Thyroid gland (tissue), 4 donors: ENCODE measurements around the gene LAMB1. TPM values are rescaled to one million over a fixed set of nuclear protein-coding genes. Genes with fewer than 3 reads are reported as not detected.

Experiments
- DNase-seq, 2 donors: peaks; one replicate each; pipeline ENCODE4 v3.0.0-alpha.2; 2019
- H3K27ac ChIP-seq, 3 donors: fragments of 200-600 bp; sonication (generic); 1 replicate in 2 of 3; 2 replicates in 1 of 3; pipeline ENCODE4 v1.5.1; 2016 to 2019; ENCODE audit warnings: mild to moderate bottlenecking in 1 of 3, moderate library complexity in 1 of 3
- H3K27me3 ChIP-seq: fragments of 200-600 bp; sonication (generic); one replicate; pipeline ENCODE4 v1.5.1; 2019
- H3K36me3 ChIP-seq, 2 donors: fragments of 200-600 bp; sonication (generic); one replicate each; pipeline ENCODE4 v1.5.1; 2016 to 2019
- H3K4me1 ChIP-seq, 2 donors: fragments of 200-600 bp; sonication (generic); one replicate each; pipeline ENCODE4 v1.5.1; 2017 to 2019
- H3K4me3 ChIP-seq, 3 donors: fragments of 200-600 bp; sonication (generic); replicated peaks in 1 of 3; 1 replicate in 2 of 3; 2 replicates in 1 of 3; pipeline ENCODE4 v1.5.1; 2016; ENCODE audit warnings: mild to moderate bottlenecking in 1 of 3
- H3K9me3 ChIP-seq: fragments of 200-600 bp; sonication (generic); one replicate; pipeline ENCODE4 v1.5.1; 2017
- CTCF ChIP-seq, 6 experiments: fragments of 200-600 bp in 3 of 6; fragments of 450-650 bp in 3 of 6; sonication (generic) in 3 of 6; IDR thresholded peaks; one replicate each; pipeline ENCODE4 v1.5.1; 2016 to 2019; ENCODE audit warnings: antibody characterized with exemption in 6 of 6, mild to moderate bottlenecking in 2 of 6, inconsistent platforms in 1 of 6, moderate library complexity in 1 of 6
- POLR2A ChIP-seq, 2 donors: fragments of 450-650 bp; IDR thresholded peaks; one replicate each; pipeline ENCODE4 v1.6.1; 2017; ENCODE audit warnings: antibody characterized with exemption in 2 of 2, mild to moderate bottlenecking in 2 of 2, moderate library complexity in 1 of 2
- WGBS, 2 donors: methylation state at CpG; one replicate each; pipeline ENCODE4 v1.1.5; 2017; 5-methylcytosine and 5-hydroxymethylcytosine counted together
- intact Hi-C: fragments of 100-400 bp; cut with DNase I; formaldehyde crosslinking; loops from one replicate; pipeline ENCODE4 v1.15.1; 2023
- total RNA-seq, 4 donors: library from RNA; depleted of rRNA; stranded (reverse); fragments of >200 nt; gene quantifications; one replicate each; pipeline ENCODE4 v1.2.3, GENCODE V29; 2016

Gene LAMB1
- total RNA-seq, 4 donors from 2014 or later, result 103 to 112 (median 106) TPM

GRCh38 chr7:107933386-107934013, 69.5 kb downstream of the LAMB1 start:
- Histone ChIP-seq H3K27me3 (no peaks in the 10 kb centered on the region), H3K4me3 (no peak overlapping the region), H3K27ac (peak overlapping the region in 1 of 3 donors; percentile 29), H3K9me3 (no peaks in the 10 kb centered on the region), H3K4me1 (peaks cover 0 to 10% of the 10 kb centered on the region in 2 donors), H3K36me3 (peaks cover 16 to 23% of the 10 kb centered on the region in 2 donors)
- no peak for TF ChIP-seq POLR2A (IDR thresholded peaks at IDR 0.05)
- TF ChIP-seq CTCF (IDR thresholded peaks at IDR 0.05), result no peak
- WGBS, 2 donors, result 74 to 76% methylated on average over 6 of the region's 6 CpGs
- intact Hi-C loops, result no loop called here
- no peak for DNase-seq

GRCh38 chr7:107932805-107933204, 70.2 kb downstream of the LAMB1 start:
- intact Hi-C loops, result no loop called here
- H3K27me3 ChIP-seq, result no peaks in the 10 kb centered on the region
- DNase-seq, result no peak
- no peak overlapping the region for H3K4me3 ChIP-seq
- TF ChIP-seq POLR2A (IDR thresholded peaks at IDR 0.05), result no peak
- H3K9me3 ChIP-seq, result no peaks in the 10 kb centered on the region
- H3K27ac ChIP-seq, result no peak overlapping the region
- H3K36me3 ChIP-seq, result peaks cover 16 to 25% of the 10 kb centered on the region in 2 donors
- 52 to 53% methylated on average over 2 of the region's 2 CpGs for WGBS, 2 donors
- H3K4me1 ChIP-seq, result peaks cover 0 to 10% of the 10 kb centered on the region in 2 donors

- peaks cover 16 to 33% of the 10 kb centered on the region in 2 donors for H3K36me3 ChIP-seq
- H3K4me1 ChIP-seq, result peaks cover 0 to 10% of the 10 kb centered on the region in 2 donors
- no peak overlapping the region for H3K27ac ChIP-seq
- no peak for TF ChIP-seq POLR2A (IDR thresholded peaks at IDR 0.05)
- TF ChIP-seq CTCF (IDR thresholded peaks at IDR 0.05), result no peak
- WGBS, 2 donors, result 58 to 72% methylated on average over 5 of the region's 5 CpGs
- no peak for DNase-seq
- intact Hi-C loops, result no loop called here
- no peaks in the 10 kb centered on the region for H3K27me3 ChIP-seq
- no peak overlapping the region for H3K4me3 ChIP-seq
- H3K9me3 ChIP-seq, result no peaks in the 10 kb centered on the region
Measured at GRCh38 chr7:107931740-107932515, 71.0 kb downstream of the LAMB1 start.

- H3K4me1 ChIP-seq, result no peaks in the 10 kb centered on the region
- 91 to 100% methylated on average over 1 of the region's 1 CpG for WGBS, 2 donors
- no peak overlapping the region for H3K27ac ChIP-seq
- no peaks in the 10 kb centered on the region for H3K9me3 ChIP-seq
- peaks cover 27 to 64% of the 10 kb centered on the region in 2 donors for H3K36me3 ChIP-seq
- no peak for TF ChIP-seq POLR2A (IDR thresholded peaks at IDR 0.05)
- no peak for TF ChIP-seq CTCF (IDR thresholded peaks at IDR 0.05)
- intact Hi-C loops, result no loop called here
- H3K27me3 ChIP-seq, result no peaks in the 10 kb centered on the region
- H3K4me3 ChIP-seq, result no peak overlapping the region
- DNase-seq, result no peak
Measured at GRCh38 chr7:107926481-107926880, 76.5 kb downstream of the LAMB1 start.

GRCh38 chr7:107924841-107925504, 78.0 kb downstream of the LAMB1 start:
- H3K36me3 ChIP-seq, result peaks cover 18 to 52% of the 10 kb centered on the region in 2 donors
- H3K4me3 ChIP-seq, result no peak overlapping the region
- intact Hi-C loops, result no loop called here
- TF ChIP-seq POLR2A (IDR thresholded peaks at IDR 0.05) (no peak), CTCF (IDR thresholded peaks at IDR 0.05) (no peak)
- no peak overlapping the region for H3K27ac ChIP-seq
- H3K4me1 ChIP-seq, result peaks cover 0 to 7% of the 10 kb centered on the region in 2 donors
- no peaks in the 10 kb centered on the region for H3K9me3 ChIP-seq
- no peak for DNase-seq
- WGBS, 2 donors, result 77 to 92% methylated on average over 5 of the region's 5 CpGs
- H3K27me3 ChIP-seq, result no peaks in the 10 kb centered on the region
